Ovary (tissue), 3 donors: ENCODE results near the gene SGO2.

ENCODE experiments used
- CTCF ChIP-seq, 3 donors: fragments of 450-650 bp in 2 of 3; fragments of 200-600 bp in 1 of 3; IDR thresholded peaks; one replicate each; pipeline versions ENCODE4 v1.5.1 to v1.8.0; 2016 to 2022; ENCODE audit warnings: antibody characterized with exemption in 3 of 3, mild to moderate bottlenecking in 1 of 3
- POLR2A ChIP-seq: fragments of 450-650 bp; IDR thresholded peaks from one replicate; pipeline ENCODE4 v1.6.1; 2017; ENCODE audit warnings: antibody characterized with exemption, mild to moderate bottlenecking, moderate library complexity
- donor health status: DM: no; HTN: no; CAD: no.

- TF ChIP-seq CTCF (IDR thresholded peaks at IDR 0.05) (no peak), POLR2A (no peak)
These were observed 98.7 kb downstream of the SGO2 start for GRCh38 chr2:200624658-200625057.
